HG03135 (cell line): ENCODE results near the gene PRKAG3.
"Not testable (repeated sequence)": the region's sequence is repeated elsewhere in the genome, so short reads cannot be mapped to it uniquely, and the experiment has no call there.

ENCODE experiments used
- ATAC-seq: cut with Tn5 transposase; IDR thresholded peaks from one replicate; pipeline ENCODE4 v1.9.1; 2021; ENCODE audit warnings: mild to moderate bottlenecking, moderate library complexity; ENCODE audit not compliant: unreplicated experiment

PRKAG3 gene

DNA sequence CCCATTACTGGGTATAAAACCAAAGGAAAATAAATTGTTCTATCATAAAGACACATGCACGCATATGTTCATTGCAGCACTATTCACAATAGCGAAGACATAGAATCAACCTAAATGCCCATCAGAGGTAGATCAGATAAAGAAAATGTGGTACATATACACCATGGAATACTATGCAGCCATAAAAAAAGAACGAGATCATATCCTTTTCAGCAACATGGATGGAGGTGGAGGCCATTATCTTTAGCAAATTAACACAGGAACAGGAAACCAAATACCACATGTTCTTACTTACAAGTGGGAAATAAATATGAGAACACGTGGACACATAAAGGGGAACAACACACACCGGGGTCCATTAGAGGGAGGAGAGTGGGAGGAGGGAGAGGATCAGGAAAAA, 12.7 kb upstream of the PRKAG3 start:
- not testable (repeated sequence) for ATAC-seq

DNA sequence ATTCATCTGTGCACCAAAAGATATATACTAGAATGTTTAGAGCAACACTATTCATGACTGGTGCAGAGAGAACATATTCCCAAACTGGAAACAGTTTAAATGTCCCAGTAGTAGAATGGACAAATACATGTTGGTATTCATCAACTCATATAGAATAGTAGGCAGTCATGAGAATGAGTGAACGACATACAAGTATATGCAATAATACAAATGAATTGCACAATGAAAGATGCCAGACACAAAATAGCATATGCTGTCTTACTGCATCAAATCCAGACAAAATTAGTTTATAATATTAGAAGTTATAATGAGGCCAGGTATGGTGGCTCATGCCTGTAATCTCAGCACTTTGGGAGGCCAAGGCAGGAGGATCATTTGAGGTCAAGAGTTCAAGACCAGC, 8.3 kb upstream of the PRKAG3 start:
- no peak for ATAC-seq

DNA sequence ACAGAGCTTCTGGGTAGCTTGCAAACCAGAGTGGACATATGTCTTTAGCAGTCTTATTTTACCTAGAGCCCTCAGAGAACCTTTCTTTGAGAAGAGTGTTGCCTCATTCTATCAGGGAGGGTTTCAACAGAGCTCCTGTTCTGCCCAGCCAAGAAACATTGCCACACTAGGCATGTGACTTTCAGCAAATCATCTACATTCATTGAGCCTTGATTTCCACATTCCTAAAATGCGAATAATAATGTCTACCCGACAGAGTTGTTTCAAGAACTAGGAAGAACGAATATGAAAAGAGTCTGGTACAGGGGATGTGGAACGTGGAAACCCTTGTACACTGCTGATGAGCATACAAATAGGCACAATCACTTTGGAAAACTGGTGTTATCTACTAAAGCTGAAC, 7.8 kb upstream of the PRKAG3 start:
- no peak for ATAC-seq

DNA sequence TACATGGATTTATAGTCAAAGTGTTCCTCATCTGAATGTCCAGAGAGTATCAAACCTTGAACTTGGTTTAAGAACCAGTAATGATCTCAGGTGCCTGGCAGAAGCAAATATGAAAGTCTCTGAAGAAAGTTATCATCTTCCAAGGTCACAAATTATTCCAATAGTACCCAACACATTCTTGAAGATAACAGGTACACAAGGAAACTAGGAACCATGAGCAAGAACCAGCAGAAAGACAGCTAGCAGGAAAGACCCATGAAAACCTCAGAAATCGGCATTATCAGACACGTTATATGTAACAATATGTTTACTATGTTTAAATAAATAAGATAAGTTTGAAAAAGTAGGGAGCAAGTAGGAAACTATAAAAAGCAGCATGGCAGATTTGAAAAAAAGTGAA, 5.9 kb upstream of the PRKAG3 start:
- no peak for ATAC-seq

DNA sequence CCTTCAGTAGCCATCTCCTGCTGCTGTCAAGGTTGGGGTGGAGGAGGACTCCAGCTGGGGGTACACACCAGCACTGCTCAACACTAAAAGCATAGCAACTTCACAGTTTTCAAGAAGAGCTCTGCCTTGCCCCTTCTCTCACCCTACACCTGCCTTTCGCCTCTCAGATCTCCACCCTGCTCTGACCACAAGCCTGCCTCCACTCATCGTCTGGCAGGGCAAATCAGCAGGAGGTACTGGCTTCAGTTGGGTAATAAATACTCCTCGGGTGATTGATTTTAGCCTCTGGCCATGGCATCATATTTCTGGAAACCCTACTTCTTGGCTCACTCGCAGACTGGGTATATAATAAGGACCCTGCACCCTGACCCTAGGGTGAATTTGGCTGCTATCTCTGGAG, 3.1 kb upstream of the PRKAG3 start:
- no peak for ATAC-seq

DNA sequence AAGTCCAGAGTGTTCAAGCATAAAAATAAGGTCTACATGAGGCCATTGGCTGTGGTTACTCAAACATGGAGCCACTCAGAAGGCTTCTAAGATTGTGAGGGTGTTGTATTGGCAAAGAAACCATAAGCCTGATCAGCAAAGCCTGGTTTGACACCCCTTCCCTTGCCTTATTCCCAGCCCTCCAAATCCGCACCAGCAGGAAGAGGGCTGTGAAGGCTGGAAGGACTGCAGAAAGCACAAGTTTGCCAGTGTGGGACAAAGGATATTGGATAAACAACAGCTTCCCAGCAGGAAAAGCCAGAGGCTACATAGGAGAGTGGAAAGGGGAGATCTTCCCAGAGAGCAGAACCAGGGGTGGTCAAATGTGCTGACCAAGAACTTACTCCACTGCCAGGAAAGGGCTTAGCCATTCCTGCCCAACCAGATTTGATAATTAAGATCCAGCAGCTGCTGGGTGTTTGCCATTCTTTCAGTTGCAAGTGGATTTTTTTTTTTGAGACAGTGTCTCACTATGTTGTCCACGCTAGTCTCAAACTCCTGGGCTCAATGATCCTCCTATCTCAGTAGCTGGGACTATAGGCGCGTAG, 1.5 kb upstream of the PRKAG3 start:
- ATAC-seq, result no peak

DNA sequence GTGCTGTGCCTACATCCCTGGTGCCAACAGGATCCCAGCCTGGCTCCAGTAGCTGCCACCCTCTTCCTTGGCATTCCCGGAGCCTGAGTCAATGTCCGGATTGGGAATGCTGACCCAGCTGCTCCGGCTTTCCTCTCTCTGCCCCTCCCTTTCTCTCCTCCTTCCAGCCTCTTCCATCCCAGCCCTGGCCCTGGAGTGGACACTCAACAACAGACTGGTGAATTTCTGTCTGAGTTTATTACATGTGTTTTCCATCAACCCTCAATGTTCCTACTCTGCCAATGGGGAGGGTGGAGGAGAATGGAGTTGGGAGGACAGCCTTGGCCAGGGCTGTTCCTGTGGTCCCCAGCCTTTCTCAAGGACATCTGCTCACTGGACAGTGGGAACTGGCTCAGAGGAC, 917 bp upstream of the PRKAG3 start:
- no peak for ATAC-seq

DNA sequence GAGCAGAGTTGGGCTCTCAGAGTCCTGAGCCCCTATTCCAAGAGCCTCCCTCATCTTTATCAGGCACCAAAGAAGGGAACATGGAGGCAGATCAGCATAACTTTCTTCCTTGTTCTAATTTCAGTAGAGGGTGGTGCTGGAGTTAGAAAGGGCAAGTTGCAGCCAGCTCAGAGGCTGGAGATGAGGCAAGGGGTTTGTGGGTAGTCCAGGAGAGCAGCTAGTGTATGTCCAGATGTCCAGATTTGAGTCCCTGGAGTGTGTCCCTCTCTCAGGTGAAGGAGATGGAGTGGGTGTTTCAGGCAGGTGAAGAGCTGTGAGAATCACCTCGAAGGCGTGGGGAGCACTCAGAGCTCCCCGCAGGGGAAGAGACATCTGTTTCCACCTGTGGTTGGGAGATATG, 478 bp upstream of the PRKAG3 start:
- ATAC-seq, result no peak

DNA sequence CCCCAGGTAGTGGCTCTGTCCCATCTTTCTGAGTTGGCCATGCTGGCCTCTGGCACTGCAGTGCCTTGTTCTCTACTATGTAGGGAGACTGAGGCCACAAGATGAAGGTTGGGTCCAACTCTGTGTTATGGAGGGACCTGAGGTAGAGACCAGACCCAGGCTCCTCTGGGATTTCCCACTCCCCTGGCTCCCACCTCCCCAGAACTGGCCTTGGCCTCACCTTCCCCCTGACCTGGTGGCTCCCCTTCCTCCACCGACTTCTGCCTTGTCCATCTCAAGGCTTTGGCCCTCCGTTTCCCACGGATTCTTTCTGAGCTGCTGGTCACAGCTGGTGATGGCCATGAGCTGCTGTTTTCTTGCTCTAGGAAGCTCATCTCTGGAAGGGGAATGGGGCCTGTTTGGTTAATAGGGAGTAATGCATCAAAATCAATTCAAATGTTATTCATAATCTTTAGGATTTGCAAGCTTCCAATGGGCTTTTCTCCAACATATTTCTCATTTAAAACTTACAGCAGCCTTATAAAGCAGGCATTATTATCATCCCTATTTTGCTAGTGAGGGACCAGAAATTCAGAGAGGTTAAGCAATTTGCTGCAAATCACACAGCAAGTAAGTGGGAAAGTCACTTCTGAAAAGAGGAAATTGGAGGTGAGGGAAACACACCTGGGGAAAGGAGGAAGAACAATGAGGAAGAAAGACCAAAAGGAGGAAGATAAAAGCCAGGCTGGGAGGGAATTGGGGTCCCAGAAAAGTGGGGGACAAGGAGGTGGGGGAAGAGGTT, 887 bp downstream of the PRKAG3 start:
- ATAC-seq, result no peak

DNA sequence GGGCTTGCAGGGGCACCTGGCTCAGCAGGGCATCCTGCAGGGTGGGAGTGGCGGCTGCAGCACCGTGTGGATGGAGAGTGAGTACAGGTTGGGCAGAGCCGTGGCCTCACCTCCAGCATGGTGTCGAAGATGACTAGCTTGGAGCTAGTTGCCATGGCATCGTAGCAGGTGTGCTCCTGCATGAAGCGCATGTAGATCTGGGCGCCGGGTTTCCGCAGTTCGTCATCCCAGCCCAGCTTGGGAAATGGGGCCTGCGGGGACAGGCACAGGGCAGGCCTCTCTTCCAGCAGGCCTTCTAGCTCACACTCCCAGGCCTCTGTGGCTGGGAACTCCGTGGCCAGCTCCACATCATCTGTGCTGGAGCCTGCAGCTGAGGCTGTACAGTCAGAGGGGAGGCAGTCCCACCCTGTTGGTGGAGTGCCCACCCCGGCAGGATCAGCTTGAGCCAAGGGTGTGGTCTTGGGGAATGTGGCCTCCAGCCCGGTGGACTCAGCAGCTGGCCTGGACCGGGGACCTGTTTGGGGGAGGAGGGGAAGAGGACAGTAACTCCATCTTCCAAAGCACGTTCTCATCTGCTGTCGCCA, 1.6 kb downstream of the PRKAG3 start:
- no peak for ATAC-seq

DNA sequence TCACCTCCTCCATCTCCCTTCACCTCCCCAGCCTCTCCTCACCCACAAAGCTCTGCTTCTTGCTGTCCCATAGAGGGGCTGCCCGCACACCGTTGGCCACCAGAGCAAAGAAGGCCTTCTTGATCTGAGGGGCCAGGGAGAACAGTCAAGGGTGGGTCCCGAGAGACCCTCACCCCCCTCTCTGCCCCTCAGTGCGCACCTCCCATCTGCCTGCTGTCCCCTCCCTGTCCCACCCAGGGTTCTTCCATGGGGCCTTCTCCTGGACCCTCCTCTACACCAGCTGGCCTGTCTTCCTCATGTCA, 3.2 kb downstream of the PRKAG3 start:
- no peak for ATAC-seq

DNA sequence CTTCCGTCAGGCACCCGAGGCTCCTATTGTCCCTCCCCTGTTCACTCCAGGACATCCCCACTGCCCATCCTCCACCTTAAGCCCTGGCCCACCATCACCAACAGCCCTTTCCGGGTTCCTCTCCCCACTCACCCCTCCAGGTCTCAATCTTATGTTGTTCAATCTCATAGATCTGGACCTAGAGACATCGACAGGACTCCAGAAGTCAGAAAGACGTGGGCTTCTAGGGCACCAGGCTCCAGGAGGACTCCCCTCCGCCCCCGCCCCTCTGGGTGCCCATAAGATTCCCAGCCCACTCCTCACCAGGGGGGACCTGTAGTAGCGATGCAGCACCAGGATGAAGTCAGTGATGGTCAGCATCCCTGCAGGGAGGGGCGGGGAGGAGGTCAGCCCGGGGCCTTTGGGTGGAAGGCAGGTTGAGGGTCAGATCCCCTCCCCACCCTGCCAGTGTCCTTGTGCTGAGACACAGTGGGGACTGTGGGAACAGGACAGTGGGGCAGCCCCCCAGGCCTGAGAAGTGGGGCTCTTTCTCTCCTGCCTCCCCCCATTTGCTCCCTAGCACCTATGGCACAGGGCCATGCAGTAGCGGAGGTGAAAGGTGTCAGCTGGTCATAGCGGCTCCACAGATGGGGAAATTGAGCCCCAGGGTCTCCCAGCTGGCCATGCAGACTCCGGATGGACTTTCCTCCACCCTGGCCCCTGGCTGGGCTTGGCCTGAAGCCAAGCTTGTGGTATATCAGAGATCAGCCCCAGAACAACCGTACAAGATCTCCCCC, 3.7 kb downstream of the PRKAG3 start:
- no peak for ATAC-seq

DNA sequence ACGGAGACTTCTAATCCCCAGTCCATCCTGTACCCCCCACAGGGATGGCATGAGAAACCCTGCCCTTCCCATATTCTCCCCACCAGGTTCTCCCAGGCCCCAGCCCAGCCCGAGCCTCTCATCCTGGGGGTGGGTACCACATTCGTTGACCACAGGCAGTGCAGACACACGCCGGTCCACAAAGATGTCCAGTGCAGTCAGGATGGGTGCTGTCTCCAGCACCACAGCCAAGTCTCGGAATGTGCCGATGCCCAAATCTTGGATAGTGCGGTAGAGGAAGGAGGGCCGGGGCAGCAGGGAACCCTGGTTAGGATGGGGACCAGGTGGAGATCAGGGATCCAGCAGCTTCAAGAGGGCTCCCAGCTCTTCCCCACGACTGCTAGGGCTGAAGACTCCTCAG, 4.8 kb downstream of the PRKAG3 start:
- ATAC-seq, result no peak

DNA sequence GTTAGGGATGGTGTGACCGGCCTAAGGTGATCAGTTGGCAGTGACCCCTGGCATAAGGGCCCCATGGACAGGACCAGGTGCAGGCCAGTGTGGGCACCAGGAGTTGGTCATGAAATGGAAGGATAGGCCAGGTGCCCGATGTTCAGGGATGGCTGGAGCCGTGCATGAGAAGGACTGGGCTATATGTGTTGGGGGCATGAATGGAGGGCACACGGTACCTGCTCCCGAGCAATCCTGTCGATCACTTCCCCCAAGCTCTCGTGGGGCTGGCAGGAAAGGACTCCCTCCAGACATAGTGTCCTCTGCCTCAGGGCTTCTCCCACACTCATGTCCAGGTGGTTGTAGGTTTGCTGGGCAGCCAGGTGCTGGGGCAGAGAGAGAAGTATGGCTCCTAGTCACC, 7.6 kb downstream of the PRKAG3 start:
- ATAC-seq, result no peak

DNA sequence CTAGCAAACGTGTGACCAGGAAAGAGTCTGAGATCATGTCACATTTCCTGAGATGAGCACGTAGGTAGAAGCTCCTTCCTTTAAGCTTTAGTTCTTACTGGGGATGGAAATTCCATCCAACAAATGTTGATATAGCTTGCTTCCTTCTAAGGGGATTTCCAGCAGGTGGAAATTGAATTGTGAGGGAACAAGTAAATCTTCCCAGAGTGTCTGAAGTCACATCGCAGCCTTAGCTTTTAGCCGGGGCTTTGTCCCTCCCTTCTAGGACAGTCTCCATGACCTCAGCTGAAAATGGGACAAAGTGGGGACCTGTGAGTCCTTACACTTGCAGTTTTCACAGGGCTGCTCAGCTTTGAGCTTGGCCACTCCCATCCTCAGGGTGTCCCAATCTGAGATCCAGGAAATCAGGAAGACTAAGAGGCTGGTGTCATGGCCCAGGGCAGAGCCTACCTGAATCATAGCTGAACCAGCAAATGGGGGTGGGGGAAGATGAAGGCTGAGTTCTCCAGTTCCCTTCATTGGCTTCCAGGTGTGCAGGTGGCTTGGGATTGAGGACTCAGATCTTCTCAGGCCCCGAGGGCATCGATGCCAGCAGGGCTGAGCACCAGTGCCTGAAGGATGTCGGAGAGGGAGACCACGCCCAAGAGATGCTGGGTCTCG, 8.3 kb downstream of the PRKAG3 start:
- no peak for ATAC-seq

DNA sequence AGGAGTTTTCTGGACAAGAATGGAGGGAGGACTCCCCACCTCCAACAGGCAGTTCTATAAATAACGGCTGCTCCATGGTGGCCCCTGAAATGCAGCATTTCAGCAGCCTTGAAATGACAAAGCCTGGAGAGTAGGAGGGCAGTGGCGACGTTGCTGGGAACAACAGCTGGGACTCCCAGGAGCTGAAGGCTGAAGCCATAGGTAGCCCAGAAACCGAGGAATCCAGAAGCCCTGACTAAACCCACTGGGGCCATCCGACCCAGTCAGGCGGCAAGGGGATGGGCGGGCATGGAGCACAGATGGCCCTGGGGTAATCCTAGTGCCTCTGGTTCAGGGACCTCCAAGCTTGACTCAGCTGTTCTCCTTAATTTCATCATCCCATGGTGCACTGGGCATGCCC, 9.0 kb downstream of the PRKAG3 start:
- no peak for ATAC-seq

DNA sequence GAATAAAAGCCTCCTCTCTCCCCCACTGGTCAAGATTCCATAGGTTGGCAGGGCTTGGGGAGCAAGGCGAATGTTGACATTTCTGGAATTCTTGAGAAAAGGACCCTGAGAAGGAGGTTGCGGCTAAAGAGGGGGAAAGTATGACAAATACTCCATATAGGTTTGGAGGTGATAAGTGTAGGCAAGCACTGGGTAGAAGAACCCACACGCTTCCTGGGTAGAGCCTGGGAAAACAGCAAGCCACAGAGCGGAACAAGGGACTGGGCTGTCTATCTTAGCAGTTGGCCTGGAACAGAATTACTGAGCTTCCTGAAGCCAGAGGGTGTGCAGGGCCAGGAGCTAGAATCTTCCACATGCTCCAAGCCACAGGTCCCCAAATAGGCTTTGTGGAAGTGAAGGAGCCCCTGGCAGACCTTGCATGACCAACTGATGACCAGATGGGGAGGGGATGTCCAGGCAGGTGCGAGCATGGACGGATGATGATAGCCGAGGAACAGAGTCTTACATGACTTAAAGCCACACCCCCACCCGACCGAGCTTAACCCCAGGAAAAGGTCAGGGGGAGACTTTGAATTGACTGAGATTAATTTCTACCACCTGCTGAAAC, 9.9 kb downstream of the PRKAG3 start:
- ATAC-seq, result no peak

DNA sequence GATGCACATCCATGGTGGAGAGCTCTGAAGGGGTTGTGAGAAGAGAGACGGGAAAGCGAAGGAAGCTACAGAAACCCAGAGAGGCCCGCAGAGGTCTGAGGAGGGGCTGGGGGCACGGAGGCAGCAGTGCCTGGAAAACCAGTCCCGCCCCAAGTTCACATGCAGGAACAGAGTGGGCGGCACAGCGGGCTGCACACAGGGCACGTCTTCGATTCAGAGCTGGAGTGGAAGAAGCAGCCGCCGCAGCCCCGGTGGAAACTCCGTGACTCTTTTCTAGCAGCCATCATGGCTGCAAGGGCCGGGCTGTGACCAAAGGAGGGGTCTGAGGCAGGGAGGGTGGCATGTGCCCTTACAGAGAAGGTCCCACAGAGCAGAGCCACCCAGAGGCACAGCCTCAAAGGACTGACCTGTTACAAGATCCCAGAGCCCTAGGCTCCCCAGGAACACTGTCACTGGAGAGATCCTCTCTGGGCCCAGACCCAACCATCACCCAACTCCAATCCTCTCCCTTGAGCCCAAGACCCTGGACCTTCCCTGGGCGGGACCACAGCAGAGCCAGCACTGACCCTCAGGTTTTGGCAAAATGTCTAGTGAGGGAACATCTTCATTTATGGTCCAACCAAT, 10.7 kb downstream of the PRKAG3 start:
- ATAC-seq, result no peak

DNA sequence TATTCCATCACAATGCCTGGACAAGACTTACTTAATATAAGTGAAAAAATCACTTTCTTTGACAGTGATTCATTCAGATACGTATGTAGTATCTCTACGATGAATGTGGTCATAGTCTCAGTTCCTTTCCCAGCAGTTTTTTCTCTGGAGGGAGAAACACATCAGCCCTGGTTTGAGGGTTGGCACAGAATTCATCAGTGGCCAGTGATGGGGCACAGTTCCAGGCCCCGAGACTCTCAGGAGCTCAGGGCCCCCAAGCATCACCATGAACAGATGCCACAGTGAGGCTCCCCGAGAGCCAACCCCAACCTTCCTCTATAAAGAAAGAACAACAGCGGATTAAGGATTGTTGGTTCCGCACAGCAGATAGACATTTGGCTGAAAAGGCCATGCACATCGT, 12.5 kb downstream of the PRKAG3 start:
- ATAC-seq, result no peak

DNA sequence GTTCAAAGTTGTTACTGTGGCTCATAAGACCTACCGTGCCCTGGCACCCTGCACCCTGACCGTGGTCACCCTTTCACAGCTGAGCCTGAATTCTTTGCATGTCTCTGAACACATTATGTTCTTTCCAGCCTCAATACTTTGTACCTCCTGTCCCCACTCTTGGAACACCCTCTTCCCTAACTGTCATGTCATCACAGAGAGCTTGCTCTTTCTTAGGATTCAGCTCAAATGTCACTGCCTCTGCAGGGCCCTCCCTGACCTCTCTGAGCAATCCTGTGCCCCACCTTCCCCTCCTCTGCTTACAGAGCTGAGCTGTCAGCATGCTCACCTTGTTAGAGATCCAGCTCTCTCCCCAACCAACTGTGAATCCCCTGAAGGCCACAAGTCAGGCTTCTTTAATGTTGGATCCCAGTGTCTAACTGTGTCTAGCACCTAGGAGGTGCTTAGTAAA, 15.0 kb downstream of the PRKAG3 start:
- no peak for ATAC-seq

DNA sequence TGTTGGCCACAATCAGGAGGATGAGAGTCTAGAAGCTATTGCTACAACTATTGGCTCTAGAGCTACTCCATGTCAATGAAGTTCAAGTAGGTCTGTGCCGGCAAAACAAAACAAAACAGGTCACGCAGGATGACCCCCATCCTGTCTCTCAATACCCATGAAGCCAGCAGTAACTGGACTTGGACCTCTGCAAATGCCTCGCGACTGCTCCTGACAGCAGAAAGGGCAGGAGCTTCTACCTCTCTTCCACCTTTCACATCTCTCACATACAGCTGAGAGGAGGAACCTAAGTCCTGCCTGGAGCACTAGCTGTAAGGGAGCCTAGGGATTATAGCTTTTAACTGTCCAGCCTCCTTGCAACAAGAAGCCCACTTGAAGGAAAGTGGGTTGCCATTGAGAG, 16.0 kb downstream of the PRKAG3 start:
- ATAC-seq, result no peak
